OCI-LY3 (cell line): ENCODE data around the gene TRIM62.

Source experiments
- H2AFZ ChIP-seq: fragments of 200-600, 300-600 bp; shearing (Covaris generic); 2 replicates; pipeline ENCODE4 v1.6.0; 2014; ENCODE audit warnings: antibody characterized with exemption, low read depth, low read length
- H3K27ac ChIP-seq: fragments of 200-600, 300-600 bp; sonication (generic); 2 replicates; pipeline ENCODE4 v1.5.1; 2014; ENCODE audit warnings: mild to moderate bottlenecking, low read length, moderate library complexity, mixed read lengths
- H3K27me3 ChIP-seq: fragments of 200-600, 300-600 bp; sonication (generic); 2 replicates; pipeline ENCODE4 v1.6.1; 2014; ENCODE audit warnings: low read depth, low read length, mixed read lengths
- H3K36me3 ChIP-seq: fragments of 200-600, 300-600 bp; sonication (generic); replicated peaks from 2 replicates; pipeline ENCODE3; 2014; ENCODE audit warnings: low read depth, low read length, mixed read lengths
- H3K4me1 ChIP-seq: fragments of 300-600, 200-600 bp; sonication (generic); 2 replicates; pipeline ENCODE4 v1.6.1; 2014; ENCODE audit warnings: low read length, mixed read lengths
- H3K4me2 ChIP-seq: fragments of 200-600, 300-600 bp; sonication (generic); 2 replicates; pipeline ENCODE4 v1.6.1; 2014; ENCODE audit warnings: low read length, mixed read lengths
- H3K4me3 ChIP-seq: fragments of 300-600, 200-600 bp; sonication (generic); 2 replicates; pipeline ENCODE4 v1.5.1; 2014; ENCODE audit warnings: antibody characterized with exemption, mild to moderate bottlenecking, low read length, moderate library complexity
- H3K79me2 ChIP-seq: fragments of 300-600, 200-600 bp; shearing (Covaris generic); 2 replicates; pipeline ENCODE4 v1.6.1; 2014; ENCODE audit warnings: mild to moderate bottlenecking, low read length, mixed read lengths
- H3K9ac ChIP-seq: fragments of 300-600, 200-600 bp; shearing (Covaris generic); 2 replicates; pipeline ENCODE4 v1.6.0; 2014; ENCODE audit warnings: mild to moderate bottlenecking, low read length, moderate library complexity
- H3K9me3 ChIP-seq: fragments of 200-600, 300-600 bp; shearing (Covaris generic); 2 replicates; pipeline ENCODE4 v1.6.1; 2014; ENCODE audit warnings: low read length, mixed read lengths; ENCODE audit not compliant: insufficient read depth
- H4K20me1 ChIP-seq: fragments of 200-600, 300-600 bp; sonication (generic); 2 replicates; pipeline ENCODE4 v1.6.1; 2016; ENCODE audit warnings: low read length, mixed read lengths; ENCODE audit not compliant: insufficient read depth
- CTCF ChIP-seq: fragments of 200-600, 300-600 bp; sonication (generic); IDR thresholded peaks from 2 replicates; pipeline ENCODE4 v1.5.1; 2014; ENCODE audit warnings: antibody characterized with exemption, low read length, low read depth
- EZH2phosphoT487 ChIP-seq: fragments of 200-600 bp; shearing (Covaris generic); IDR thresholded peaks from 2 replicates; pipeline ENCODE4 v1.6.1; 2018; ENCODE audit warnings: antibody characterized with exemption, mixed run types, low read depth

Gene TRIM62

GRCh38 chr1:33097762-33098161, 84.1 kb downstream of the TRIM62 start:
- Histone ChIP-seq H3K4me2 (no peak overlapping the region), H4K20me1 (no peaks in the 10 kb centered on the region), H3K9ac (no peak overlapping the region), H3K36me3 (no peaks in the 10 kb centered on the region), H3K4me3 (no peak overlapping the region), H3K27me3 (no peaks in the 10 kb centered on the region), H3K9me3 (no peaks in the 10 kb centered on the region), H3K79me2 (no peaks in the 10 kb centered on the region), H3K4me1 (no peaks in the 10 kb centered on the region), H3K27ac (no peak overlapping the region), H2AFZ (no peak overlapping the region)
- TF ChIP-seq CTCF (no peak), EZH2phosphoT487 (no peak)

GRCh38 chr1:33097137-33097611, 84.7 kb downstream of the TRIM62 start:
- TF ChIP-seq CTCF = no peak
- no peak for TF ChIP-seq EZH2phosphoT487
- H3K4me1 ChIP-seq = no peaks in the 10 kb centered on the region
- no peak overlapping the region for H3K4me2 ChIP-seq
- no peak overlapping the region for H2AFZ ChIP-seq
- H3K27me3 ChIP-seq = no peaks in the 10 kb centered on the region
- H3K9ac ChIP-seq = no peak overlapping the region
- no peaks in the 10 kb centered on the region for H3K36me3 ChIP-seq
- H3K9me3 ChIP-seq = no peaks in the 10 kb centered on the region
- no peaks in the 10 kb centered on the region for H4K20me1 ChIP-seq
- no peaks in the 10 kb centered on the region for H3K79me2 ChIP-seq
- H3K27ac ChIP-seq = no peak overlapping the region
- no peak overlapping the region for H3K4me3 ChIP-seq

GRCh38 chr1:33096363-33097005, 85.4 kb downstream of the TRIM62 start:
- Histone ChIP-seq H3K27me3 (no peaks in the 10 kb centered on the region), H3K27ac (no peak overlapping the region), H3K9ac (no peak overlapping the region), H3K79me2 (no peaks in the 10 kb centered on the region), H3K4me1 (no peaks in the 10 kb centered on the region), H4K20me1 (no peaks in the 10 kb centered on the region), H3K4me2 (no peak overlapping the region), H3K4me3 (no peak overlapping the region), H2AFZ (no peak overlapping the region), H3K9me3 (no peaks in the 10 kb centered on the region), H3K36me3 (no peaks in the 10 kb centered on the region)
- TF ChIP-seq EZH2phosphoT487 = no peak
- no peak for TF ChIP-seq CTCF
